OCI-LY3 (cell line): ENCODE measurements around the gene ATXN1L.
A peak's percentile ranks its signal among the peaks of the same experiment; 100 is the strongest.

Experiments used
- H2AFZ ChIP-seq: fragments of 200-600, 300-600 bp; shearing (Covaris generic); 2 replicates; pipeline ENCODE4 v1.6.0; 2014; ENCODE audit warnings: antibody characterized with exemption, low read depth, low read length
- H3K27ac ChIP-seq: fragments of 200-600, 300-600 bp; sonication (generic); 2 replicates; pipeline ENCODE4 v1.5.1; 2014; ENCODE audit warnings: mild to moderate bottlenecking, low read length, moderate library complexity, mixed read lengths
- H3K27me3 ChIP-seq: fragments of 200-600, 300-600 bp; sonication (generic); 2 replicates; pipeline ENCODE4 v1.6.1; 2014; ENCODE audit warnings: low read depth, low read length, mixed read lengths
- H3K36me3 ChIP-seq: fragments of 200-600, 300-600 bp; sonication (generic); replicated peaks from 2 replicates; pipeline ENCODE3; 2014; ENCODE audit warnings: low read depth, low read length, mixed read lengths
- H3K4me1 ChIP-seq: fragments of 300-600, 200-600 bp; sonication (generic); 2 replicates; pipeline ENCODE4 v1.6.1; 2014; ENCODE audit warnings: low read length, mixed read lengths
- H3K4me2 ChIP-seq: fragments of 200-600, 300-600 bp; sonication (generic); 2 replicates; pipeline ENCODE4 v1.6.1; 2014; ENCODE audit warnings: low read length, mixed read lengths
- H3K4me3 ChIP-seq: fragments of 300-600, 200-600 bp; sonication (generic); 2 replicates; pipeline ENCODE4 v1.5.1; 2014; ENCODE audit warnings: antibody characterized with exemption, mild to moderate bottlenecking, low read length, moderate library complexity
- H3K79me2 ChIP-seq: fragments of 300-600, 200-600 bp; shearing (Covaris generic); 2 replicates; pipeline ENCODE4 v1.6.1; 2014; ENCODE audit warnings: mild to moderate bottlenecking, low read length, mixed read lengths
- H3K9ac ChIP-seq: fragments of 300-600, 200-600 bp; shearing (Covaris generic); 2 replicates; pipeline ENCODE4 v1.6.0; 2014; ENCODE audit warnings: mild to moderate bottlenecking, low read length, moderate library complexity
- H3K9me3 ChIP-seq: fragments of 200-600, 300-600 bp; shearing (Covaris generic); 2 replicates; pipeline ENCODE4 v1.6.1; 2014; ENCODE audit warnings: low read length, mixed read lengths; ENCODE audit not compliant: insufficient read depth
- H4K20me1 ChIP-seq: fragments of 200-600, 300-600 bp; sonication (generic); 2 replicates; pipeline ENCODE4 v1.6.1; 2016; ENCODE audit warnings: low read length, mixed read lengths; ENCODE audit not compliant: insufficient read depth
- CTCF ChIP-seq: fragments of 200-600, 300-600 bp; sonication (generic); IDR thresholded peaks from 2 replicates; pipeline ENCODE4 v1.5.1; 2014; ENCODE audit warnings: antibody characterized with exemption, low read length, low read depth
- EZH2phosphoT487 ChIP-seq: fragments of 200-600 bp; shearing (Covaris generic); IDR thresholded peaks from 2 replicates; pipeline ENCODE4 v1.6.1; 2018; ENCODE audit warnings: antibody characterized with exemption, mixed run types, low read depth

Gene ATXN1L

GRCh38 chr16:71880176-71880575 lies 34.4 kb downstream of the ATXN1L start:
- H3K9ac ChIP-seq: no peak overlapping the region
- TF ChIP-seq CTCF: no peak
- no peak for TF ChIP-seq EZH2phosphoT487
- H3K9me3 ChIP-seq: no peaks in the 10 kb centered on the region
- no peaks in the 10 kb centered on the region for H3K79me2 ChIP-seq
- H3K4me3 ChIP-seq: no peak overlapping the region
- H3K36me3 ChIP-seq: peaks cover 30% of the 10 kb centered on the region
- no peak overlapping the region for H2AFZ ChIP-seq
- H3K27ac ChIP-seq: no peak overlapping the region
- H4K20me1 ChIP-seq: peaks cover 7% of the 10 kb centered on the region; the same call in 1 of the 2 replicates
- H3K4me2 ChIP-seq: no peak overlapping the region
- no peaks in the 10 kb centered on the region for H3K27me3 ChIP-seq
- H3K4me1 ChIP-seq: peaks cover 19% of the 10 kb centered on the region

- Histone ChIP-seq H3K4me3 (peak overlapping the region; percentile 85), H3K27me3 (no peaks in the 10 kb centered on the region), H3K4me2 (peak overlapping the region; percentile 88), H4K20me1 (peaks cover 7% of the 10 kb centered on the region; the same call in 1 of the 2 replicates), H3K4me1 (peaks cover 21% of the 10 kb centered on the region), H2AFZ (no peak overlapping the region), H3K9me3 (no peaks in the 10 kb centered on the region), H3K9ac (peak overlapping the region; percentile 96), H3K79me2 (no peaks in the 10 kb centered on the region), H3K36me3 (peaks cover 24% of the 10 kb centered on the region), H3K27ac (peak overlapping the region; percentile 72)
- TF ChIP-seq CTCF (peak; percentile 73), EZH2phosphoT487 (no peak)
Measured at GRCh38 chr16:71882505-71883167, 36.9 kb downstream of the ATXN1L start.

DNA sequence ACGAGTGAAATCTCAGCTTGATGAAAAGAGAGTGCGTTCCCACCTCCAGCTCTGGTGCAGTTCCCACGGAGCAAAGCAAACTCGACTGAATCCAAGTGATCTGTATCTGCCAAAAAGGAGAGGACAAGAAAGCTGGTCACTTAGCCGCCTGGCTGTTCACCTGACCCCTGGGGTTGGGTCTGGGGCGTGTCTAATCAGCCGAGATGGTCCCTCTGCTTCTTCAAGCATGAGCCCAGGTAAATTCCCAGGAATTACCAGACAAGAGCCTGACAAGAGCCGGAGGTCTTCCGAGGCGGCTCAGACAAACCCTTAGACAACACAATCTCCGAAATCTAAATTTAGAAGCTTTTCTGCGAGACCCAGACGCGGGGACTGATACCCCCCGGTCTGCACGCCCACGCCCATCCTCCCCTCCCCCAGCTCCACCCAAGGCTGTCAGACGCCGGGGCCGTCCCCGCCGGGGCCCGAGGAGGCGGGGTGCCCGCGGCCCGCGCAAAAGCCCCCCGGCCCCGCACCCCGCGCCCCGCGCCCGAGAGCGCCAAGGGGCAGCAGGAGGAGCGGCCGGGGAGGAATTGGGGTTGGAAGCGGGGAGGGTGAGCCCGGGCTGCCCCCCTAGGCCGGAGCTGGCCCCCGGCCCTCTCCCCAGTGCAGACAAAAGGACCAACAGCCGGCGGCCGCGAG lies 37.5 kb downstream of the ATXN1L start:
- peak overlapping the region; percentile 88 for H3K4me2 ChIP-seq
- no peaks in the 10 kb centered on the region for H3K27me3 ChIP-seq
- H3K79me2 ChIP-seq: no peaks in the 10 kb centered on the region
- peak overlapping the region; percentile 85 for H3K4me3 ChIP-seq
- peak overlapping the region; percentile 81; the same call in 1 of the 2 replicates for H2AFZ ChIP-seq
- peak overlapping the region; percentile 96 for H3K9ac ChIP-seq
- H3K9me3 ChIP-seq: no peaks in the 10 kb centered on the region
- no peak; the same call in 1 of the 2 replicates for TF ChIP-seq CTCF
- TF ChIP-seq EZH2phosphoT487: no peak
- peaks cover 22% of the 10 kb centered on the region for H3K36me3 ChIP-seq
- H3K4me1 ChIP-seq: peaks cover 21% of the 10 kb centered on the region
- peaks cover 7% of the 10 kb centered on the region; the same call in 1 of the 2 replicates for H4K20me1 ChIP-seq
- peak overlapping the region; percentile 72 for H3K27ac ChIP-seq

DNA sequence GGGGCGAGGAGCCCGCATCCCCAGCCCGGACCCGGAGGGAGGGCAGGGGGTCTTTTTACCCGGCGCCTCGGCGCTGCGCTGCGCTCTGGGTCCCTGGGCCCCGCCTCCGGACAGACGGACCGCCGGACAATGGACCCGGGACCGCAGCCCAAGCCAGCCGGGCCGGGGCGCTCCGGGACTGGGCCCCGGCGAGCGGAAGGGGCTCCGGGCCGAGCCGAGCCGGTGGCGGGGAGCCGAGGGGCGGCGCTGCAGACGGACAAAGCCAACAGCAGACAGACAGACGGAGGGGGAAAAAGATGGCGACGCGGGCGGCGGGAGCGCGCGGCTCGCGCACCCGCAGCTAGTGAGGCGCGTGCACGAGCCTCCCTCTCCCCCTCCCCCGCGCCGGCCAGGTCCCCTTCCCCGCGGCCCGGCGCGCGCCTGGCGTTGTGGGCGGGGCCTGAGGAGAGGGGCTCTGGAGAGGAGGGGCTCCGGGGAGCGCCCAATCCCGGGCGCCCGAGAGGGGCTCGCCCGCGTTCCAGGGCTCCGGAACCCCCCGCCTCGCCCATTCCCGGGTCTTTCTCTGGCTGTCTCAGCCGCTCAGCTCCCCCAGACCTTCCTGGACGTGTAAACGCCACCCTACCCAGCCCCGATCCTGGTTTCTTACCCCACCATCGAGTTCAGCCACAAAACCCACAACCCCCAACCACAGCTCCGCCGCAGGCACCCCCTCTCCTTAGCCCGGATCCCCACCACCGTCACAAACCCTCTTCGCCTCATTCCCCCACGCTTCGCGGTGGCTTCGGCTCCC lies 38.3 kb downstream of the ATXN1L start, which contains the start of gene ZNF821:
ZNF821 (minus strand) TSS at position 334 of the 790 bp plus-strand sequence. CDS start 4,236 bp downstream, outside the sequence.
- Histone ChIP-seq H3K4me2 (peak within 1 kb of the TSS; percentile 88), H3K4me1 (peaks cover 21% of the 10 kb centered on the region)

More for the DNA sequence above, 38.3 kb downstream of the ATXN1L start, which contains the start of gene ZNF821:
- Histone ChIP-seq H2AFZ (peak within 1 kb of the TSS; percentile 97), H3K4me3 (peak within 1 kb of the TSS; percentile 85), H3K9me3 (no peaks in the 10 kb centered on the region), H4K20me1 (peaks cover 7% of the 10 kb centered on the region; the same call in 1 of the 2 replicates), H3K79me2 (no peaks in the 10 kb centered on the region), H3K36me3 (peaks cover 20% of the 10 kb centered on the region), H3K27me3 (no peaks in the 10 kb centered on the region), H3K9ac (peak within 1 kb of the TSS; percentile 96), H3K27ac (peak within 1 kb of the TSS; percentile 72)
- TF ChIP-seq CTCF: peak; percentile 37
- no peak for TF ChIP-seq EZH2phosphoT487
